NB4 (cell line): Measurements from ENCODE around the gene CSRP1.

Source experiments
- CTCF ChIP-seq: IDR thresholded peaks from one replicate; pipeline ENCODE4 v1.5.1; 2012; ENCODE audit warnings: low read depth, low read length
- MAX ChIP-seq: IDR thresholded peaks from 2 replicates; pipeline ENCODE4 v1.6.1; 2011; ENCODE audit warnings: low read depth, low read length
- POLR2A ChIP-seq: IDR thresholded peaks from 2 replicates; pipeline ENCODE4 v1.6.1; 2011; ENCODE audit warnings: mild to moderate bottlenecking; ENCODE audit not compliant: insufficient read length; ENCODE audit errors: extremely low read depth

DNA sequence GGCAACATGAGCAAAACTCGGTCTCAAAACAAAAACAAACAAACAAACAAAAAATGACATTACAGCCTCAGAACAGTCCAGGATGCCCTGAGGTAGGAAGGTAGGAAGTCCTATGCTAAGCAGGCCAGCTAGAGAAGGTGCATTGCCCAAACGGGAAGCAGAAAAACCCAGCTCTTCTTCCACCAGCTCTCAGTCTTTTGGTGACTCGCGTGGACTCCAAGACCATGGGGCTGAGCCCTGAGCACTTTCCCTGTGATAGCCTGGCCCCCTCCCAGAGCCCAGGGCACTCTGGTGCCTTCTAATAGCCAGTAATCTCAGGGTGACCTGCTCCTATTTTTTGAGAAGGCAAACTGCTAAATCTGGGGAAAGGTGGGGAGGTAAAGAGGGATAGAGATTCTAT is 54.1 kb downstream of the CSRP1 start:
- TF ChIP-seq CTCF (no peak), POLR2A (no peak), MAX (no peak)
